ENCODE data around the gene PALLD. TPM values are rescaled to one million over a fixed set of nuclear protein-coding genes. Genes with fewer than 3 reads are reported as not detected.

The PALLD gene
- total RNA-seq, 1 experiment from 2014 or later: 26.7 TPM

GRCh38 chr4:168880072-168880675 is 383.3 kb downstream of the PALLD start:
- no peak overlapping the region for H2AFZ ChIP-seq (ENCODE audit: low read length)
- no peaks in the 10 kb centered on the region for H3K27me3 ChIP-seq (ENCODE audit: low read length)
- H3K4me1 ChIP-seq (ENCODE audit: insufficient read depth, low read length): peaks cover 4% of the 10 kb centered on the region; the same call in 1 of the 2 replicates
- intact Hi-C loops (cut with micrococcal nuclease): no loop called here
- CTCF ChIA-PET: interaction anchor here (0.5 kb wide), 1 partner anchor 37 kb away, joined by 6 read pairs; no protein-coding TSS in a partner anchor
- H3K9me2 ChIP-seq (replicated peaks; ENCODE audit: low read length): no peaks in the 10 kb centered on the region
- POLR2A ChIA-PET (ENCODE audit: unreplicated experiment): no interaction called here
- peaks cover 24% of the 10 kb centered on the region for H3K36me3 ChIP-seq (ENCODE audit: low read depth, low read length)
- H3K9ac ChIP-seq (ENCODE audit: low read length): no peak overlapping the region
- peaks cover 4% of the 10 kb centered on the region; the same call in 1 of the 2 replicates for H3K79me2 ChIP-seq (ENCODE audit: low read length)
- TF ChIP-seq CTCF (conservative IDR thresholded peaks at IDR 0.05; ENCODE audit: low read depth, low read length): no peak
- no peak for TF ChIP-seq EZH2 (IDR thresholded peaks at IDR 0.05; ENCODE audit: low read length, unreplicated experiment)
- TF ChIP-seq EZH2phosphoT487 (IDR thresholded peaks at IDR 0.05; ENCODE audit: borderline replicate concordance, low read length): no peak
- BruUV-seq (replicated peaks): no TSS peak
- no peaks in the 10 kb centered on the region for H3K9me3 ChIP-seq (ENCODE audit: low read length)
- H3K4me2 ChIP-seq (ENCODE audit: low read length): no peak overlapping the region
- ATAC-seq (no peak; the same call in 1 of the 2 replicates), DNase-seq (peak; percentile 4)
- H3K27ac ChIP-seq (ENCODE audit: low read length): no peak overlapping the region
- H3F3A ChIP-seq (ENCODE audit: low read length, unreplicated experiment): no peaks in the 10 kb centered on the region
- H4K20me1 ChIP-seq (ENCODE audit: low read length): no peaks in the 10 kb centered on the region
- H3K4me3 ChIP-seq (ENCODE audit: low read length): no peak overlapping the region

- H3K27ac ChIP-seq (ENCODE audit: low read length): no peak overlapping the region
- no peak overlapping the region for H3K4me2 ChIP-seq (ENCODE audit: low read length)
- ATAC-seq (no peak), DNase-seq (no peak)
- no peaks in the 10 kb centered on the region for H3F3A ChIP-seq (ENCODE audit: low read length, unreplicated experiment)
- H3K4me1 ChIP-seq (ENCODE audit: insufficient read depth, low read length): peaks cover 4% of the 10 kb centered on the region; the same call in 1 of the 2 replicates
- H3K9ac ChIP-seq (ENCODE audit: low read length): no peak overlapping the region
- no TSS peak for BruUV-seq (replicated peaks)
- no peaks in the 10 kb centered on the region for H4K20me1 ChIP-seq (ENCODE audit: low read length)
- CTCF ChIA-PET: no interaction called here
- H2AFZ ChIP-seq (ENCODE audit: low read length): no peak overlapping the region
- POLR2A ChIA-PET (ENCODE audit: unreplicated experiment): no interaction called here
- peaks cover 4% of the 10 kb centered on the region; the same call in 1 of the 2 replicates for H3K79me2 ChIP-seq (ENCODE audit: low read length)
- intact Hi-C loops (cut with micrococcal nuclease): no loop called here
- H3K36me3 ChIP-seq (ENCODE audit: low read depth, low read length): peaks cover 24% of the 10 kb centered on the region
- TF ChIP-seq EZH2phosphoT487 (IDR thresholded peaks at IDR 0.05; ENCODE audit: borderline replicate concordance, low read length) (no peak), CTCF (conservative IDR thresholded peaks at IDR 0.05; ENCODE audit: low read depth, low read length) (no peak), EZH2 (IDR thresholded peaks at IDR 0.05; ENCODE audit: low read length, unreplicated experiment) (no peak)
- H3K27me3 ChIP-seq (ENCODE audit: low read length): no peaks in the 10 kb centered on the region
- H3K9me3 ChIP-seq (ENCODE audit: low read length): no peaks in the 10 kb centered on the region
- no peak overlapping the region for H3K4me3 ChIP-seq (ENCODE audit: low read length)
- no peaks in the 10 kb centered on the region for H3K9me2 ChIP-seq (replicated peaks; ENCODE audit: low read length)
Measured at GRCh38 chr4:168880811-168881595, 384.2 kb downstream of the PALLD start.
